IMR-90 (cell line): ENCODE measurements around the gene HYKK. TPM values are rescaled to one million over a fixed set of nuclear protein-coding genes. Genes with fewer than 3 reads are reported as not detected.

ENCODE experiments used
- ATAC-seq: fragments of 200-7000 bp; cut with Tn5 transposase; 2 replicates; pipeline ENCODE4 v1.9.1; 2020; ENCODE audit warnings: low read depth, mild to moderate bottlenecking, moderate library complexity
- BruUV-seq: library from RNA; stranded (reverse); fragments of 400-500 nt; replicated peaks from 2 replicates; lab custom pipeline; 2021; lab: Mats Ljungman, UMichigan
- CTCF ChIA-PET: fragments of 300-600 bp; formaldehyde crosslinking; extraction: SDS; loops from one replicate; lab custom pipeline; 2021; ENCODE audit warnings: antibody characterized with exemption; lab: Yijun Ruan, JAX
- POLR2A ChIA-PET: fragments of 300-600 bp; sonication (Branson Sonifier 250); formaldehyde crosslinking; loops from one replicate; lab custom pipeline; 2022; ENCODE audit warnings: antibody characterized with exemption; ENCODE audit not compliant: unreplicated experiment; lab: Charles Lee
- DNase-seq: peaks from one replicate; pipeline ENCODE4 v3.0.0; 2013
- H2AFZ ChIP-seq: replicated peaks from 2 replicates; pipeline ENCODE3; 2013; ENCODE audit warnings: low read length, mild to moderate bottlenecking; ENCODE audit not compliant: poor library complexity
- H2AK5ac ChIP-seq: 2 replicates; pipeline ENCODE4 v1.6.1; 2013; ENCODE audit warnings: low read depth, low read length, inconsistent platforms
- H2AK9ac ChIP-seq: replicated peaks from 2 replicates; pipeline ENCODE3; 2013; ENCODE audit warnings: mild to moderate bottlenecking, low read depth, low read length, moderate library complexity; ENCODE audit not compliant: poor library complexity
- H2BK120ac ChIP-seq: 2 replicates; pipeline ENCODE4 v1.6.1; 2013; ENCODE audit warnings: low read depth, low read length, inconsistent platforms
- H2BK15ac ChIP-seq: 3 replicates; pipeline ENCODE4 v1.6.1; 2013; ENCODE audit warnings: low read depth, low read length, inconsistent platforms
- H2BK20ac ChIP-seq: 2 replicates; pipeline ENCODE4 v1.6.1; 2013; ENCODE audit warnings: low read depth, mild to moderate bottlenecking, inconsistent platforms, low read length, moderate library complexity
- H2BK5ac ChIP-seq: 2 replicates; pipeline ENCODE4 v1.6.1; 2013; ENCODE audit warnings: mild to moderate bottlenecking, low read depth, low read length, inconsistent platforms; ENCODE audit not compliant: poor library complexity, severe bottlenecking
- H3K14ac ChIP-seq: replicated peaks from 2 replicates; pipeline ENCODE4 v1.6.1; 2013; ENCODE audit warnings: low read depth, low read length, inconsistent platforms
- H3K18ac ChIP-seq: 2 replicates; pipeline ENCODE4 v1.6.1; 2013; ENCODE audit warnings: low read depth, low read length, control low read depth
- H3K23ac ChIP-seq: 2 replicates; pipeline ENCODE4 v1.6.1; 2013; ENCODE audit warnings: low read depth, low read length, inconsistent platforms
- H3K27ac ChIP-seq: 2 replicates; pipeline ENCODE4 v1.5.1; 2013; ENCODE audit warnings: mild to moderate bottlenecking, control low read depth, low read length; ENCODE audit not compliant: insufficient read depth
- H3K27me3 ChIP-seq: 2 replicates; pipeline ENCODE4 v1.6.1; 2013; ENCODE audit warnings: low read length; ENCODE audit not compliant: control insufficient read depth, insufficient read depth
- H3K36me3 ChIP-seq: 2 replicates; pipeline ENCODE4 v1.6.1; 2013; ENCODE audit warnings: low read length, mixed read lengths; ENCODE audit not compliant: control insufficient read depth, insufficient read depth
- H3K4ac ChIP-seq: 2 replicates; pipeline ENCODE4 v1.6.1; 2013; ENCODE audit warnings: low read depth, low read length, inconsistent platforms
- H3K4me1 ChIP-seq: 2 replicates; pipeline ENCODE4 v1.6.1; 2013; ENCODE audit warnings: low read length, mixed read lengths; ENCODE audit not compliant: control insufficient read depth, insufficient read depth
- H3K4me2 ChIP-seq: 2 replicates; pipeline ENCODE4 v1.6.1; 2013; ENCODE audit warnings: low read depth, mild to moderate bottlenecking, control low read depth, low read length, moderate library complexity
- H3K4me3 ChIP-seq: 2 replicates; pipeline ENCODE4 v1.5.1; 2013; ENCODE audit warnings: low read depth, mild to moderate bottlenecking, control low read depth, low read length, moderate library complexity; ENCODE audit not compliant: insufficient read depth
- H3K56ac ChIP-seq: 2 replicates; pipeline ENCODE4 v1.6.1; 2013; ENCODE audit warnings: low read length, inconsistent platforms; ENCODE audit not compliant: insufficient read depth; ENCODE audit errors: extremely low read depth
- H3K79me1 ChIP-seq, 2 experiments: 2 replicates each; pipeline ENCODE4 v1.6.1; 2013; ENCODE audit warnings: low read length in 2 of 2, inconsistent platforms in 1 of 2, low read depth in 1 of 2
- H3K9ac ChIP-seq: 2 replicates; pipeline ENCODE4 v1.6.1; 2013; ENCODE audit warnings: low read depth, low read length, control low read depth
- H3K9me1 ChIP-seq: 2 replicates; pipeline ENCODE4 v1.6.1; 2013; ENCODE audit warnings: low read length, inconsistent platforms; ENCODE audit not compliant: insufficient read depth
- H3K9me3 ChIP-seq: 2 replicates; pipeline ENCODE4 v1.6.1; 2013; ENCODE audit warnings: low read length; ENCODE audit not compliant: control insufficient read depth, insufficient read depth
- H4K20me1 ChIP-seq: 2 replicates; pipeline ENCODE4 v1.6.1; 2013; ENCODE audit warnings: low read length, inconsistent platforms; ENCODE audit not compliant: insufficient read depth
- H4K5ac ChIP-seq: 2 replicates; pipeline ENCODE4 v1.6.1; 2013; ENCODE audit warnings: mild to moderate bottlenecking, low read depth, low read length, control low read depth
- H4K8ac ChIP-seq, 2 experiments: 2 replicates each; pipeline ENCODE4 v1.6.1; 2013; ENCODE audit warnings: low read depth in 2 of 2, low read length in 2 of 2, control low read depth in 1 of 2, inconsistent platforms in 1 of 2
- H4K91ac ChIP-seq: 2 replicates; pipeline ENCODE4 v1.6.1; 2013; ENCODE audit warnings: low read depth, low read length, inconsistent platforms; ENCODE audit not compliant: insufficient read depth
- CHD1 ChIP-seq: IDR thresholded peaks from 2 replicates; pipeline ENCODE4 v1.6.1; 2012; ENCODE audit warnings: low read depth, low read length, improper control_type of control experiment
- CTCF ChIP-seq: conservative IDR thresholded peaks from 2 replicates; pipeline ENCODE4 v1.5.1; 2012; ENCODE audit warnings: mild to moderate bottlenecking, low read depth, low read length, improper control_type of control experiment
- MXI1 ChIP-seq: IDR thresholded peaks from 2 replicates; pipeline ENCODE4 v1.6.1; 2012; ENCODE audit warnings: low read depth, mild to moderate bottlenecking, low read length, moderate library complexity, borderline replicate concordance
- POLR2A ChIP-seq: IDR thresholded peaks from 2 replicates; pipeline ENCODE4 v1.6.1; 2012; ENCODE audit warnings: mild to moderate bottlenecking, low read depth, low read length
- RCOR1 ChIP-seq: IDR thresholded peaks from 2 replicates; pipeline ENCODE4 v1.6.1; 2012; ENCODE audit warnings: mild to moderate bottlenecking, low read length, improper control_type of control experiment; ENCODE audit not compliant: insufficient replicate concordance
- WGBS, 2 experiments: methylation state at CpG; one replicate each; pipeline versions ENCODE4 v1.1.5 to v1.1.7; 2013; ENCODE audit warnings: missing lambda C conversion rate in 2 of 2; ENCODE audit not compliant: insufficient read length in 1 of 2; ENCODE audit errors: extremely low coverage in 2 of 2; 5-methylcytosine and 5-hydroxymethylcytosine counted together
- dilution Hi-C: fragments of 300-500 bp; cut with HindIII; formaldehyde crosslinking; loops from one replicate; pipeline ENCODE4 v1.14.3; 2018; ENCODE audit warnings: low sequenced_read_pairs; ENCODE audit not compliant: unreplicated experiment
- in situ Hi-C: fragments of 300-500 bp; cut with MboI; formaldehyde crosslinking; loops from 3 replicates; pipeline ENCODE4 v1.14.3; 2019; ENCODE audit warnings: low sequenced_read_pairs, inconsistent platforms, mixed read lengths
- intact Hi-C: fragments of 100-400 bp; cut with micrococcal nuclease; formaldehyde crosslinking; loops from 2 replicates; pipeline ENCODE4 v1.10.0; 2022
- polyA plus RNA-seq, 3 experiments: library from polyadenylated mRNA; depleted of rRNA; stranded (reverse); fragments of >200 nt; gene quantifications; 2 replicates each; pipeline ENCODE4 v1.2.3, GENCODE V29; 2012; ENCODE audit warnings: low replicate concordance in 1 of 3
- total RNA-seq: library from RNA; depleted of rRNA; stranded (reverse); fragments of >200 nt; gene quantifications from 2 replicates; pipeline ENCODE4 v1.2.3, GENCODE V29; 2012

Gene HYKK
- total and polyA plus RNA-seq, 2 of the 4 experiments (the other 2 are of a cell fraction) = 3.8 to 5.6 TPM

- H3K18ac ChIP-seq = peak overlapping the region; percentile 34; the same call in 1 of the 2 replicates
- ATAC-seq (peak; percentile 2; the same call in 1 of the 2 replicates), DNase-seq (peak; percentile 5)
- BruUV-seq = TSS peak; percentile 61
- 6% methylated on average over 8 of the region's 17 CpGs; no CpG with 5 or more reads in 1 of the 2 experiments for WGBS, 2 experiments
- H2BK20ac ChIP-seq = no peak overlapping the region
- H2AK5ac ChIP-seq = peak overlapping the region; percentile 70; the same call in 1 of the 2 replicates
- ChIA-PET POLR2A (no interaction called here), CTCF (no interaction called here)
- peak overlapping the region; percentile 56 for H4K91ac ChIP-seq
- peaks cover 7% of the 10 kb centered on the region for H4K20me1 ChIP-seq
- intact Hi-C loops (no loop called here), in situ Hi-C loops (no loop called here), dilution Hi-C loops (no loop called here)
- H3K36me3 ChIP-seq = peaks cover 17% of the 10 kb centered on the region
- H2BK5ac ChIP-seq = peak overlapping the region; percentile 53
- H3K4me1 ChIP-seq = no peaks in the 10 kb centered on the region
- peak overlapping the region; percentile 96 for H3K27ac ChIP-seq
- H4K5ac ChIP-seq = peak overlapping the region; percentile 27
- H3K9me3 ChIP-seq = no peaks in the 10 kb centered on the region
- TF ChIP-seq CTCF (no peak), CHD1 (no peak), POLR2A (no peak), RCOR1 (no peak), MXI1 (no peak)
- peak overlapping the region; percentile 93 for H3K4me3 ChIP-seq
- H3K9ac ChIP-seq = peak overlapping the region; percentile 92
- H3K4me2 ChIP-seq = peak overlapping the region; percentile 91
- no peaks in the 10 kb centered on the region for H3K27me3 ChIP-seq
- 0 out of 2 replicates have a peak, but pooled peaks cover 2% of the 10 kb centered on the region for H3K9me1 ChIP-seq
- no peak overlapping the region for H2BK15ac ChIP-seq
- H4K8ac ChIP-seq = peak overlapping the region; percentile 81 to 97; a peak in 3 of 4 replicates
- H2BK120ac ChIP-seq = no peak overlapping the region
- H2AFZ ChIP-seq = peak overlapping the region; percentile 96
- H3K56ac ChIP-seq = peak overlapping the region; percentile 65; the same call in 1 of the 2 replicates
- H3K14ac ChIP-seq = peak overlapping the region; percentile 95
- H3K23ac ChIP-seq = peak overlapping the region; percentile 89
- peaks cover 20 to 31% of the 10 kb centered on the region in 2 experiments for H3K79me1 ChIP-seq
- H2AK9ac ChIP-seq = peak overlapping the region; percentile 75
- H3K4ac ChIP-seq = peak overlapping the region; percentile 82
Measured at GRCh38 chr15:78540871-78541743, 33.7 kb downstream of the HYKK start.
